Non-pigmented ciliary epithelial cell (primary cell): ENCODE measurements around the gene SNX30.
A peak's percentile ranks its signal among the peaks of the same experiment; 100 is the strongest.

Experiments used
- DNase-seq: peaks from one replicate; pipeline ENCODE4 v3.0.0-alpha.2; 2010; ENCODE audit warnings: low read depth

The SNX30 gene

DNA sequence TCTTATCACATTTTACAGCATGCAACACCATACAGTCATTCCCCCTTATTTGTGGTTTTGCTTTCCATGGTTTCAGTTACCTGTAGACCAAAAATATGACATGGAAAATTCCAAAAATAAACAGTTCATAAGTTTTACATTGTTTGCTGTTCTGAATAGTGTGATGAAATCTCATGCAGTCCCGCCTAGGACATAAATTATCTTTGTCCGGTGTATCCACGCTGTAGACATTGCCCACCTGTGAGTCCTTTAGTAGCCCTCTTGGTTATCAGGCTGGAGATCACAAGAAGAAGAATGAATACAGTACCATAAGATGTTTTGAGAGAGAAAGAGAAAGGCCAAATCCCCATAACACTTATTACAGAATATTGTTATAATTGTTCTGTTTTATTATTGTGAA lies 72.1 kb downstream of the SNX30 start:
- DNase-seq: no peak

DNA sequence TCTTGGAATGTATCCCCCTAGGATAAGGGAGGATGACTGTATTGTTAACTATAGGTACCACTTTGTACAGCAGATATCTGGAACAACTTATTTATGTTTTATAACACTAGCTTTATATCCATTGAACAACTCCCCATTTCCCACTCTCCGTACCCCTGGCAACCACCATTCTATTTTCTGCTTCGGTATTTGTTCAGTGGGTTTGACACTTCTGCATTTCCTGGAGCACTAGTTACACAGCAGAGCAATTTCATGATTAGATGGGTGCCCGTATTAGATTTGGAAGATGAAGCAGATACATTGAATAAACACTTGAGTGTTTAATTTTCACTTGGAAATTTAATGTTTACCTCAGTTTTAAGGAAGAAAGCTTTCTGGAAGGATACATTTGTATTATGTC lies 72.7 kb downstream of the SNX30 start:
- DNase-seq: no peak

DNA sequence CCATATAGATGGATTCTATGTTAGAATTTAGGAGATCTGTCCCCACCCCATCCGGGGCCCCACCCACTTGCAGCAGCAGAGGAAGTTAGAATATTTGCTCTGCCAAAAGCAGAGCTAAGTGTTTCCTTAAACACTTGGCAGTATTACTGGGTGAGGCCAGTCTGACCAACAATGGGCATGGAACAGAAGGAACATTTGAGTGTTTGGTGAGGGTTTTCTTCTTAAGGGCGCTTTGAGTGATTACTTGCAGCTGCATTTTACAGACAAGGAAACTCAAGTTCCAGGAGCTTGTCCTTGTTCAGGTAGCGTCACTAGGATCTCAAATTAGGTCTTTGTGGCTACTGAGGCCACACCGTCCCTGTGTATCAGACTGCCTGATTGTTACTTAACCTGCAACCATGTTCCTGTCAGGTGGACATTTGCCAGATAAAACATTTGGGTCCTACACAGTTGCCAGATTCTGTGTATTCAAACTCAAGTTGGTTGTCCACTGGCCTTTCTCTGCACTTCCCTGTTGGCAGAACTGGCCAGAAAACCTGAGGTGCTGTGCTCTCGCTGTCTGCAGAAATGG lies 80.8 kb downstream of the SNX30 start:
- DNase-seq: no peak

DNA sequence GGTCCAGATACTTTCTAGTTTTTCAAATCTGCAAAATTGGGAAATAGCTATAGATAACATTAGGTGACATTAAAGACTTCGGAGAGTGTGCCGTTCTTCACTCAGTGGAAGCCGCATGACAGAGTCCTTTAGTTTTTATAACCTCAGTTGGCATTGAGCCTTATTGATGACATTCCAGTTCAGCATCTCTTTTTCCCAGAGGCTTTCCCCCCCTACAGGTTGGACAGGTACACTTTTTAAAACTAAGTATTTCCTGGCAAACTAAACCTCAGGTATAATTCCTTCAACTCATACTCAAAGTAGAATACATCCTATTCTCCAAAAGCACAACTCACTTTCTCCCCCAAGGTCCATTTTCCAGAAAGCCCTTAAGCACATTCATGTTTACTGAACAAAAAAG lies 81.4 kb downstream of the SNX30 start:
- DNase-seq: no peak

- no peak for DNase-seq
Observed at GRCh38 chr9:112833081-112833480, 82.5 kb downstream of the SNX30 start.

DNA sequence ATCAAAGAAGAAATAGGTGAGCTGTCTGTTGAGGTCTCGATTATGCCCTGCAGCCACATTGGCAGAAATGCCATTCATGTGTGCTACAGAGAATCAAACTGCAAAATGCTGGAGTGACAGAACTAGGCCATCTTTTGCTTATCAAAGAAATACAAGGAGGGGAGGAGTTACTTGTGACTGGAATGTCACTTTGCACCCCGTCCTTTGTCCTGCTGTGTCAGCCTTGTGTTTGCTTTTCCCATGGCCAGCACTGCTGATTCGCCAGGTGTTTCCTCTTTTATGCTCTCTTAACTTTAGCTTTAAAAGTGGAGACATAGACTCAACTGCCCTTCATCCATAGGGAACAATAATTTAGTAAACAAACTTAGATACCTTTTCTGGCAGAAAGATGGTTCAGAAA lies 85.8 kb downstream of the SNX30 start:
- no peak for DNase-seq

DNA sequence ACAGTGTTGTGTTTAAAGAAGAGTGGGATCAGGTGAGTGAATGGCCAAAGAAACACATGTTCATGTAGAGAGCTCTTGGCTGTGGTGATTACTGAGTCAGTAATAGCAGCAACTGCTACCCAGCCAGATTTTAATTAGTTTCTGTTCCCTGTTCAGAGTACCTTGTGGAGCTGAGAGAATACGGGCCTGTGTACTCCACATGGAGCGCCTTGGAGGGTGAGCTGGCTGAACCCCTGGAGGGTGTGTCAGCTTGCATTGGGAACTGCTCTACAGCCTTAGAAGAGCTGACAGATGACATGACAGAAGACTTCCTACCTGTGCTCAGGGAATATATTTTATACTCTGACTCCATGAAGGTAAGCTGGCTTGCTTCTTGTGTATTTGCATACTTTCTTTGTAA lies 87.8 kb downstream of the SNX30 start:
- no peak for DNase-seq

GRCh38 chr9:112839331-112839730 lies 88.8 kb downstream of the SNX30 start:
- DNase-seq: no peak

GRCh38 chr9:112841261-112841660 lies 90.7 kb downstream of the SNX30 start:
- no peak for DNase-seq

- DNase-seq: no peak
Observed at GRCh38 chr9:112842555-112842954, 92.0 kb downstream of the SNX30 start.

DNA sequence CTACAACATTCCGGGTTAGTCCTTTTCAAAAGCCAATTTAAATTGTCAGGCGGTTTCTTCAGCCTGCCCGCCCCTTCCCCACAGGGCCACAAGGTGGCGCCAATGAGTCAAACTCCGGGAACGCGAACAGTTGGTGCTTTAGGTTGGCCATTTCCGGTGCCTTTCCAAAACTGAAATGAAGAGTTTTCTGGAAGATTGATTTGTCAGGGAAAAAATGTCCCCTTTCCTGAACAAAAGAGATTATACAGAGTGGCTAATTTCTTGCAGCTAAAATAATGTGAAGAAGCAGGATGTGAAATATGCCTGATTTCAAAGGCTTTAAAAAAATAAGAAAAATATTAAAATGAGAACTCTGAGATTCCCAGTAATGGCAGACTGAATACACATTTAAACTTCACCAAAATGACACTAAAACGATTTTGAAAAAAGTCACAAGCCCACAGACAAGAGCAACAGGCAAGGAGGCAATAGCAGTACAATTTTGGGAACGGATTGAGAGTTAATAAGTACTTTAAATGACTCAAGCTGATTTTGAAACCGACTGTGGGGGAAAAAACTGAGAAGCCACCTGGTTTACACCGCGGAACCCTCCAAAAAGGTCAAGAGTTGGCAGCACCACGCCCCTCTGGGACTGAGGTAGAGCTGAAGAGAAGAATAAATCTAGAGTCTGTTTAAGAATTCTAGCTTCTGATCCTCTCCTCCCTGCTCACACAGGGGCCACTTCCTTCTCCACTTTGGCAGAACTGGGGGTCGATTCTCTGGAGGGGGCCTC lies 94.4 kb downstream of the SNX30 start:
- peak; percentile 15 for DNase-seq

GRCh38 chr9:112846528-112847488 lies 96.2 kb downstream of the SNX30 start:
- no peak for DNase-seq

GRCh38 chr9:112848316-112849151 lies 98.0 kb downstream of the SNX30 start:
- DNase-seq: no peak

DNA sequence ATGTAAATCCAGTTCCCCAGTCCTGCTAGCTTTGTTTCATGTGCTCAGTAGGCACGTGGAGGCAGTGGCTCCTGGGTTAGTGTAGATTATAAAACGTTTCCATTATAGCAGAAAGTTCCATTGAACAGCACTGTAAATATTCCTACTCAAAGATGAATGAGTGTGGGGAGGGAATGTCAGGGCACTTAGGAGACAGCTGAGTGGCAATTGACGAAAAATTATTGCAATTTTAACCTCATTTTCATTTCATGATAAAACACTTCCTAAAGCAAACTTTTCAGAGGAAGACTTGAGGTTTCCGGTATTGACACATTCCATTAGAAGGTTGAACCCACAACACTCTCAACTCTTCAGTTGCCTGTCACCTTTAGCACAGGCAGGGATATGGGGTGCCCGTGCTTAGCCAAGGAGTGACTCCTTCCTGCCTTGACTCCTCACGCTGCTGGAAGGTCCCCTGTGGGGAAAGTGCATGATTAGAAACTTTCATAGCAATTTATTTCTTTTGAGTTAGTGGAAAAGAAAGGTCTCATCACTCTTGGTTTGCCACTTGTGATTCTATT lies 98.9 kb downstream of the SNX30 start:
- DNase-seq: no peak

DNA sequence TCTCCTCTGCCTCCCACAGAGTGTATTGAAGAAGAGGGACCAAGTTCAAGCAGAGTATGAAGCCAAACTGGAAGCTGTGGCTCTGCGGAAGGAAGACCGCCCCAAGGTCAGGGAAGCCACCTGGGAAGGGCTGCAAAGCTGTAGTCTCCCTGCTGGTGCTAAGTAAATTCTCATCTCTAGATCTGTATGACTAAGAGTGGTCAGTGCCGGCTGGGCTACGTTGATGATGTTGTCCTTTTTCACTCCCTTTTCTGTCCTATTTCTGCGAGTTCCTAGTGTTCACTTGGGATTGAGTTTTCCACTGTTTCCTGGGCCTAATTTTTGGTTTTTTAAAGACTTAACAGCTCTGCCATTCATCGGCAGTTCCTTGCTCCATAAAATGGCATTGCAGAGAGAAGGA lies 100.3 kb downstream of the SNX30 start:
- DNase-seq: no peak

DNA sequence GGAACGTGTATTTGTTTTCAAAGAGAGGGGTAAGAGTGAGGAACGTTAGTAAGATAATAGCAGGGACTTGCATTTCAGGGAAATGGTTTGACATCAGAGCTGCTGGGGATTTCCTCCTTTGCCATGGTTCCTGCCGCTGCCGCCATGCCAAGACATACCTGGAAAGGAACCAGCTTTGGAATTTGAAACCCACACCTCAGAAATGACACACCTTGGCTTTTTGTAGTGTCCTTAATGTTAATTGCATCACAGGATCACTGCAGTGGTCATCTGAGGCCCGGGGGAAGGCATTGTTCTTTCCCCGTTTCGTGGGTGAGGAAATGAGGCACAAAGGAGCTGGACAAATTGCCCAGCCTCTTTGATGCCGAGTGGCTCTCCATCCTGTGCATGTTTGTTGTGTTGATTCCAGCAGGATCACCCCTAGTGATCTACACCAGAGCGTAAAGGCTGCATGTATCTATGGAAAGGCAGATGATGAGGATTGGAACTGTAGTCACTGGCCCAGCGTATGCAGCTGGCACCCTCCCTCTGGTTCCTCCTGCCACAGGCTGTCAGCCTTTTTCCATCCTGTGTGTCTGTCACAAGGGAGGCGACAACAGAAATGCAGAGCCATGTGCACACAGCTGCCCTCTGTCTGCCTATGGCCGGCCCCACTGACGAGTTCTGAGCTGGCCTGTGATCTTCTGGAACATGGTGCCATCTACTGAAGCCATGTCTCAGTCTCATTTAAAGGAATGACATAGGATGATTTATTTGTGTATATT lies 102.4 kb downstream of the SNX30 start:
- DNase-seq: no peak

DNA sequence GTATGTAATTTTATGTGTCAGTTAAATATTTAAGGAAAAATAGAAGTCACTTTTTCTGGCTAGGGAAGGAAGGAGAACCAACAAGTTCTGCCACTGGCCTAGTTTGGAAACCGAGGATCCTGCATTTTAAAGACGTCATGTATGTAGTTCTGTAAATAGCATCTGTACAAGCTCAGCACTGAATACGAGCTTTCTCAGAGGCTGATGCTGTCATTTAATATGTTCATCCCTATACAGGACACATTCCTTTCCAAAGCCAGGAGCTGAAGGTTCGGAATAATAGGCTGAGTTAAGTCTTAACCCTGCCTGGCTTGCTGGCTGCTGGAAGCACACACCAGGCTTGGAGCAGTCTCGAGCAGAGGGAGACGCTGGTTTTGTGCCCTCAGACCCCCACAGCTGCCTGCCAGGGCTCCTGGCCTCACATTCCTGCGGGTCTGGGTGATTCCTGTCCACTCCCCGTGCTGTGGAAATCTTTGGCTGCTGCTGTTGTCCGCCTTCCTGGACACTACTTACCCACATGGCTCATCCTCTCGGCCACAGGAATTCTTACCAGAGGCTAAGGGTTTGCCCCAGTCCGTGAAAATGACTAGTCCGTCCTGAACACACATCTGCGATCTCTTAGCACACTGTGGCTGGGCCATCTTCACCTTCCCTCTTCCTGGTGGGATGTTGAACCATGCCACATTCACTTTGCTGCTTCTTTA lies 103.5 kb downstream of the SNX30 start:
- no peak for DNase-seq

DNA sequence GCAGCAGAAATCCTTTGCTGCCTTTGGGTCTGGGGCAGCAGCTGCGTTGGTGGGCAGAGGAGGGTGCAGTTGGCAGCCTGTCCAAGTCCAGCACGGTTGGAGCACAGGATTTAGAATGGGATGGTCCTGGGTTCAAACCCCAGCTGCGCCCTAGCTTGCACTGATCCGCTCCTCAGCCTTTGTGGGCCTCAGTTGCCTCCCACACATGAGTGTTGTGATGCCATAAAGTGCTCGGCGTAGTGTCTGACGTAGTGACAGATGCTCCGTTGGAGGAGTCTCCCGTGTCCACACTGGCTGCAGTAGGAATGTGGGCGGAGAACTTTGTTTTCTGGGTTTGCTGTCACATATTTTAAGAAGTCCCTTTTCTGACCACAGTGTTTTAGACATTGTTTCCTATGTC lies 104.1 kb downstream of the SNX30 start:
- DNase-seq: no peak

GRCh38 chr9:112856200-112856599 lies 105.6 kb downstream of the SNX30 start:
- DNase-seq: no peak

DNA sequence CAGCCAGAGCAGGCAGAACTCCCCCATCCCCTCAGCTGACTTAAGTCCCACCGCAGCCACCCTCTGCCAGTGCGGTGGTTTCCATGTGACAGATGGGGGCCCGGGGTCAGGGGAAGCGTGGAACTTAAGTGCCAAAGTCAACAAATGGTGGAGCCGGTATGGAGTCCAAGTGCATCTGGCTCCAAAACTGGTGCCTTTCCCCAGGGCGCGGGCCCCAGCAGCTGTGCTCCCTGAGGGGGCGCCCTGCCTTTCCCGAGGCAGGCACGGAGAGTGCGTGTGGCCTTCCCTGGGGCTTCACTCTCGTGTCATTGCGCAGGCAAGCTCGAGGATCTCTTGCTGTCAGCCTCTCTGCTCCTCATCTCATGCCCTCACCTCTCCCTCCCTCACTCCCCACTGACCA lies 106.3 kb downstream of the SNX30 start:
- DNase-seq: no peak
